IPS-18a (cell line): ENCODE results near the gene AIG1.
"Not testable (repeated sequence)": the region's sequence is repeated elsewhere in the genome, so short reads cannot be mapped to it uniquely, and the experiment has no call there.

Experiments
- H3K27ac ChIP-seq: one replicate; pipeline ENCODE4 v1.5.1; 2013; ENCODE audit warnings: low read length
- H3K27me3 ChIP-seq: one replicate; pipeline ENCODE4 v1.6.1; 2013; ENCODE audit warnings: mild to moderate bottlenecking, low read length; ENCODE audit not compliant: control insufficient read depth, insufficient read depth
- H3K36me3 ChIP-seq: one replicate; pipeline ENCODE4 v1.6.1; 2013; ENCODE audit warnings: low read depth, low read length; ENCODE audit not compliant: control insufficient read depth
- H3K4me1 ChIP-seq: one replicate; pipeline ENCODE4 v1.6.1; 2013; ENCODE audit warnings: low read depth, low read length; ENCODE audit not compliant: control insufficient read depth
- H3K4me3 ChIP-seq: one replicate; pipeline ENCODE4 v1.5.1; 2013; ENCODE audit warnings: low read length
- H3K9ac ChIP-seq: one replicate; pipeline ENCODE4 v1.6.1; 2013; ENCODE audit warnings: mild to moderate bottlenecking, low read length, moderate library complexity
- H3K9me3 ChIP-seq: one replicate; pipeline ENCODE4 v1.6.1; 2013; ENCODE audit warnings: low read depth, low read length; ENCODE audit not compliant: control insufficient read depth

AIG1 gene

GRCh38 chr6:143157131-143157530 lies 96.4 kb downstream of the AIG1 start:
- Histone ChIP-seq H3K9me3 (no peaks in the 10 kb centered on the region), H3K4me3 (no peak overlapping the region), H3K36me3 (no peaks in the 10 kb centered on the region), H3K4me1 (no peaks in the 10 kb centered on the region), H3K9ac (no peak overlapping the region), H3K27me3 (no peaks in the 10 kb centered on the region), H3K27ac (no peak overlapping the region)

GRCh38 chr6:143158113-143158581 lies 97.5 kb downstream of the AIG1 start:
- H3K4me3 ChIP-seq: no peak overlapping the region
- no peaks in the 10 kb centered on the region for H3K9me3 ChIP-seq
- H3K4me1 ChIP-seq: no peaks in the 10 kb centered on the region
- H3K27ac ChIP-seq: no peak overlapping the region
- no peak overlapping the region for H3K9ac ChIP-seq
- no peaks in the 10 kb centered on the region for H3K27me3 ChIP-seq
- no peaks in the 10 kb centered on the region for H3K36me3 ChIP-seq

- H3K9ac ChIP-seq: no peak overlapping the region
- H3K36me3 ChIP-seq: no peaks in the 10 kb centered on the region
- H3K9me3 ChIP-seq: no peaks in the 10 kb centered on the region
- H3K27me3 ChIP-seq: no peaks in the 10 kb centered on the region
- no peak overlapping the region for H3K27ac ChIP-seq
- no peak overlapping the region for H3K4me3 ChIP-seq
- H3K4me1 ChIP-seq: no peaks in the 10 kb centered on the region
Observed at GRCh38 chr6:143159001-143159400, 98.3 kb downstream of the AIG1 start.

- Histone ChIP-seq H3K9me3 (no peaks in the 10 kb centered on the region), H3K27me3 (no peaks in the 10 kb centered on the region), H3K27ac (no peak overlapping the region), H3K4me1 (no peaks in the 10 kb centered on the region), H3K4me3 (no peak overlapping the region), H3K9ac (no peak overlapping the region), H3K36me3 (no peaks in the 10 kb centered on the region)
Observed at GRCh38 chr6:143160015-143160414, 99.3 kb downstream of the AIG1 start.

GRCh38 chr6:143160439-143161220 lies 99.9 kb downstream of the AIG1 start:
- Histone ChIP-seq H3K4me1 (no peaks in the 10 kb centered on the region), H3K36me3 (no peaks in the 10 kb centered on the region), H3K9me3 (no peaks in the 10 kb centered on the region), H3K27ac (no peak overlapping the region), H3K9ac (no peak overlapping the region), H3K4me3 (no peak overlapping the region), H3K27me3 (no peaks in the 10 kb centered on the region)

GRCh38 chr6:143163621-143164020 lies 102.9 kb downstream of the AIG1 start:
- no peaks in the 10 kb centered on the region for H3K36me3 ChIP-seq
- no peak overlapping the region for H3K9ac ChIP-seq
- H3K27ac ChIP-seq: no peak overlapping the region
- no peaks in the 10 kb centered on the region for H3K9me3 ChIP-seq
- H3K4me3 ChIP-seq: no peak overlapping the region
- no peaks in the 10 kb centered on the region for H3K4me1 ChIP-seq
- H3K27me3 ChIP-seq: no peaks in the 10 kb centered on the region

GRCh38 chr6:143164565-143165105 lies 103.9 kb downstream of the AIG1 start:
- H3K4me3 ChIP-seq: no peak overlapping the region
- no peak overlapping the region for H3K9ac ChIP-seq

GRCh38 chr6:143165315-143165855 lies 104.7 kb downstream of the AIG1 start:
- Histone ChIP-seq H3K4me3 (no peak overlapping the region), H3K4me1 (no peaks in the 10 kb centered on the region), H3K9me3 (no peaks in the 10 kb centered on the region), H3K9ac (no peak overlapping the region), H3K36me3 (no peaks in the 10 kb centered on the region), H3K27me3 (no peaks in the 10 kb centered on the region), H3K27ac (no peak overlapping the region)

More at GRCh38 chr6:143164565-143165105, 103.9 kb downstream of the AIG1 start:
- Histone ChIP-seq H3K36me3 (no peaks in the 10 kb centered on the region), H3K9me3 (no peaks in the 10 kb centered on the region), H3K27ac (no peak overlapping the region), H3K4me1 (no peaks in the 10 kb centered on the region), H3K27me3 (no peaks in the 10 kb centered on the region)

GRCh38 chr6:143166247-143166695 lies 105.6 kb downstream of the AIG1 start:
- Histone ChIP-seq H3K27me3 (no peaks in the 10 kb centered on the region), H3K36me3 (no peaks in the 10 kb centered on the region), H3K4me1 (no peaks in the 10 kb centered on the region), H3K4me3 (no peak overlapping the region), H3K9me3 (no peaks in the 10 kb centered on the region), H3K27ac (no peak overlapping the region), H3K9ac (no peak overlapping the region)

GRCh38 chr6:143167224-143167623 lies 106.5 kb downstream of the AIG1 start:
- Histone ChIP-seq H3K36me3 (no peaks in the 10 kb centered on the region), H3K9ac (no peak overlapping the region), H3K4me1 (no peaks in the 10 kb centered on the region), H3K4me3 (no peak overlapping the region), H3K27me3 (no peaks in the 10 kb centered on the region), H3K9me3 (no peaks in the 10 kb centered on the region), H3K27ac (no peak overlapping the region)

- not testable (repeated sequence) for H3K4me3 ChIP-seq, H3K4me1 ChIP-seq, H3K27me3 ChIP-seq, H3K9me3 ChIP-seq, H3K27ac ChIP-seq, H3K36me3 ChIP-seq, H3K9ac ChIP-seq
Observed at GRCh38 chr6:143168396-143168816, 107.7 kb downstream of the AIG1 start.

GRCh38 chr6:143169440-143169839 lies 108.8 kb downstream of the AIG1 start:
- Histone ChIP-seq H3K27ac (no peak overlapping the region), H3K36me3 (no peaks in the 10 kb centered on the region), H3K9ac (no peak overlapping the region), H3K9me3 (no peaks in the 10 kb centered on the region), H3K27me3 (no peaks in the 10 kb centered on the region), H3K4me1 (no peaks in the 10 kb centered on the region), H3K4me3 (no peak overlapping the region)
